WI38 (cell line): ENCODE results near the gene NOL12.

Source experiments
- H3K4me3 ChIP-seq: 2 replicates; pipeline ENCODE4 v1.5.1; 2011; ENCODE audit warnings: low read depth, mild to moderate bottlenecking, control low read depth, low read length
- TF ChIP-seq, protein P1 (sequence below): IDR thresholded peaks from 2 replicates; pipeline ENCODE4 v1.5.1; 2012; ENCODE audit warnings: low read depth, mild to moderate bottlenecking, control low read depth, low read length

Gene NOL12

GRCh38 chr22:37657590-37658132 lies 28.5 kb upstream of the NOL12 start:
- TF ChIP-seq, protein P1, sequence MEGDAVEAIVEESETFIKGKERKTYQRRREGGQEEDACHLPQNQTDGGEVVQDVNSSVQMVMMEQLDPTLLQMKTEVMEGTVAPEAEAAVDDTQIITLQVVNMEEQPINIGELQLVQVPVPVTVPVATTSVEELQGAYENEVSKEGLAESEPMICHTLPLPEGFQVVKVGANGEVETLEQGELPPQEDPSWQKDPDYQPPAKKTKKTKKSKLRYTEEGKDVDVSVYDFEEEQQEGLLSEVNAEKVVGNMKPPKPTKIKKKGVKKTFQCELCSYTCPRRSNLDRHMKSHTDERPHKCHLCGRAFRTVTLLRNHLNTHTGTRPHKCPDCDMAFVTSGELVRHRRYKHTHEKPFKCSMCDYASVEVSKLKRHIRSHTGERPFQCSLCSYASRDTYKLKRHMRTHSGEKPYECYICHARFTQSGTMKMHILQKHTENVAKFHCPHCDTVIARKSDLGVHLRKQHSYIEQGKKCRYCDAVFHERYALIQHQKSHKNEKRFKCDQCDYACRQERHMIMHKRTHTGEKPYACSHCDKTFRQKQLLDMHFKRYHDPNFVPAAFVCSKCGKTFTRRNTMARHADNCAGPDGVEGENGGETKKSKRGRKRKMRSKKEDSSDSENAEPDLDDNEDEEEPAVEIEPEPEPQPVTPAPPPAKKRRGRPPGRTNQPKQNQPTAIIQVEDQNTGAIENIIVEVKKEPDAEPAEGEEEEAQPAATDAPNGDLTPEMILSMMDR, result no peak
- H3K4me3 ChIP-seq, result peak overlapping the region; percentile 61

DNA sequence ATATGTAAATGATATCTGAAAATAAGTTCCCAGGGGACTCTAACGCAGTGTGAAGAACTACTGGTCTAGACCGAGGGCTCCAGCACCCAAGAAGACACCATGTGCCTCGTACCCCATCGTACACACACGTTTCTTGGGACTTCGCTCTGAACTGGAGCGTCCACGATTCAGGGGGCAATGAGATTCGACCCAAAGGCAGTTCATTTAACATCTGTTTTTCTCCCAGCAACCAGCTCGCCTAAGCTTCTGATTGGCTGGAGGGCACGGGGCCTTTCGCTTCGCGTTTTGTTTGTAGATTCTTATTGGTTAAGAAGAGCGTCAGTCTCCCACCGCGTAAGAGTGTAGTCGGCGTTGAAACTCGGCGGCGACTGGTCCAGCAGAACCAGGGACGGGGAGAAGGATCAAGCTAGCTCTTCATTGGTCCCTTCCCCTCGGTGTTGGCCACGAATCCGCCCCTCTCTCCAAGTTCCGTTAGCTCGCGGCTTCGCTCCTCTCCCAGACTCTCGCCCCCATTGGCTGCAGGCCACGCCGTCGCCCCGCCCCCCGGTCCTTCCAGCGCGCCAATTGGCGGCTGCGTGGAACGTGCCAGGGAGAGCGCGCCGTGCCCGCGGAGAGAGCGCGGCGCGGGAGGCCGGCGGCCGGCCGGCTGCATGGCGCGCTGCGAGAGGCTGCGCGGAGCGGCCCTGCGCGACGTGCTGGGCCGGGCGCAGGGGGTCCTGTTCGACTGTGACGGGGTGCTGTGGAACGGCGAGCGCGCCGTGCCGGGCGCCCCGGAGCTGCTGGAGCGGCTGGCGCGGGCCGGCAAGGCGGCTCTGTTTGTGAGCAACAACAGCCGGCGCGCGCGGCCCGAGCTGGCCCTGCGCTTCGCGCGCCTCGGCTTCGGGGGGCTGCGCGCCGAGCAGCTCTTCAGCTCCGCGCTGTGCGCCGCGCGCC lies 27.7 kb upstream of the NOL12 start, which contains the start of gene PDXP:
TSS of gene PDXP (plus strand) at position 591 of the 933 bp plus-strand sequence. CDS start at position 651, 60 bp downstream.
- peak within 1 kb of the TSS; percentile 72 for H3K4me3 ChIP-seq
- TF ChIP-seq, protein P1, result no peak

DNA sequence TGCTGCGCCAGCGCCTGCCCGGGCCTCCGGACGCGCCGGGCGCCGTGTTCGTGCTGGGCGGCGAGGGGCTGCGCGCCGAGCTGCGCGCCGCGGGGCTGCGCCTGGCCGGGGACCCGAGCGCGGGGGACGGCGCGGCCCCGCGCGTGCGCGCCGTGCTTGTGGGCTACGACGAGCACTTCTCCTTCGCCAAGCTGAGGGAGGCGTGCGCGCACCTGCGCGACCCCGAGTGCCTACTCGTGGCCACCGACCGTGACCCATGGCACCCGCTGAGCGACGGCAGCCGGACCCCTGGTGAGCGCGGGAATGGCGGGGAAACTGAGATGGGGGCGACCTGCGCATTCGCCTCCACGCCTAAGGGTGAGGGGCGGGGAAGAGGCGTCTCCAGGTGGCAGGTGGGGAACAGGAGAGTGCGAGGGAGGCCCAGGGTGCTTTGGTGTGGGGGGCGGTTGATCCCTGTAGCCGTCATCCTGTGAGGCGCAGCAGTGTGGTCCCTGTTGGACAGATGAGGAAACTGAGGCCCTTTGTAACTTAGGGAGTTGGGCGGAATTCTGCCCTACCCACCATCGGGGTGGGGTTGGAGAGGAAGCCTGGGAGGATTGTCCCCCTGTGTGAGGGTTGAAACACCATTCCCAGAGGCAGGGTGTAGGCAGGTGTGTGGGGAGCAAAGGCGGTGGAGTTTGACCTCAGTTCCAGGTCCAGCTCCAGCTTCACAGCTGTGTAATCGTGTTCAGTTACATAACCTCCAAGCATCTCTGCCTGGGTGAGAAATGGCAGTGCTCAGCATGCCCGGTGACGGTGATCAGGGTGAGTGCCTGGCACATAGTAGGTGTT lies 26.9 kb upstream of the NOL12 start:
- peak overlapping the region; percentile 72 for H3K4me3 ChIP-seq
- TF ChIP-seq, protein P1, result no peak

- TF ChIP-seq, protein P1, result no peak
- H3K4me3 ChIP-seq, result peak overlapping the region; percentile 72
Observed at GRCh38 chr22:37659897-37660708, 26.0 kb upstream of the NOL12 start.

GRCh38 chr22:37660709-37661045 lies 25.5 kb upstream of the NOL12 start:
- no peak overlapping the region for H3K4me3 ChIP-seq
- TF ChIP-seq, protein P1, result no peak

- no peak overlapping the region for H3K4me3 ChIP-seq
- TF ChIP-seq, protein P1, result peak; percentile 38; the same call in 1 of the 2 replicates
Observed at GRCh38 chr22:37661160-37661924, 24.8 kb upstream of the NOL12 start.
